K562 (cell line): ENCODE results near the gene SPAG7. TPM values are rescaled to one million over a fixed set of nuclear protein-coding genes. Genes with fewer than 3 reads are reported as not detected.
A peak's percentile ranks its signal among the peaks of the same experiment; 100 is the strongest.

ENCODE experiments used
- CC2D1A ChIP-seq: fragments of 450-650 bp; IDR thresholded peaks from 2 replicates; pipeline ENCODE4 v1.6.1; 2017; ENCODE audit warnings: mild to moderate bottlenecking
- FOXP1 ChIP-seq: sonication (generic); formaldehyde crosslinking; IDR thresholded peaks from 2 replicates; pipeline ENCODE4 v1.8.0; 2022; ENCODE audit warnings: mild to moderate bottlenecking, missing genetic modification reagents
- GATAD2B ChIP-seq: fragments of 450-650 bp; IDR thresholded peaks from 2 replicates; pipeline ENCODE4 v1.6.1; 2017; ENCODE audit warnings: mild to moderate bottlenecking, borderline replicate concordance
- HDAC1 ChIP-seq, 2 experiments: fragments of 450-650 bp; IDR thresholded peaks; 2 replicates each; pipeline ENCODE4 v1.6.1; 2016 to 2017; ENCODE audit warnings: inconsistent platforms in 1 of 2, mild to moderate bottlenecking in 1 of 2, moderate library complexity in 1 of 2
- KLF16 ChIP-seq: IDR thresholded peaks from 2 replicates; pipeline ENCODE4 v1.6.1; 2016; ENCODE audit warnings: antibody characterized with exemption
- NONO ChIP-seq, 2 experiments: fragments of 200-400 bp in 1 of 2; fragments of 450-650 bp in 1 of 2; formaldehyde crosslinking in 1 of 2; IDR thresholded peaks; 2 replicates each; pipeline ENCODE4 v1.6.1; 2017; ENCODE audit warnings: low read depth in 2 of 2, mild to moderate bottlenecking in 2 of 2, moderate library complexity in 2 of 2, low read length in 1 of 2
- PHF20 ChIP-seq: fragments of 450-650 bp; IDR thresholded peaks from 2 replicates; pipeline ENCODE4 v1.6.1; 2018; ENCODE audit not compliant: partially characterized antibody
- POU5F1 ChIP-seq: fragments of 150-350 bp; IDR thresholded peaks from 2 replicates; pipeline ENCODE4 v1.6.1; 2014; ENCODE audit warnings: borderline replicate concordance, low read length, low read depth, mild to moderate bottlenecking; ENCODE audit not compliant: partially characterized antibody
- ZFP36 ChIP-seq: fragments of 150-350 bp; IDR thresholded peaks from 2 replicates; pipeline ENCODE4 v1.6.1; 2018; ENCODE audit warnings: low read length, low read depth; ENCODE audit not compliant: partially characterized antibody
- ZNF146 ChIP-seq: IDR thresholded peaks from one replicate; pipeline ENCODE4 v1.6.1; 2018; ENCODE audit warnings: missing compliant biosample characterization; ENCODE audit not compliant: unreplicated experiment
- ZNF316 ChIP-seq: fragments of 450-650 bp; IDR thresholded peaks from 2 replicates; pipeline ENCODE4 v1.6.1; 2016
- ZNF384 ChIP-seq: IDR thresholded peaks from 2 replicates; pipeline ENCODE4 v1.6.1; 2012; ENCODE audit warnings: low read depth, low read length, improper control_type of control experiment
- ZSCAN32 ChIP-seq: fragments of 450-650 bp; formaldehyde crosslinking; IDR thresholded peaks from 2 replicates; pipeline ENCODE4 v1.4.0; 2020; ENCODE audit warnings: mild to moderate bottlenecking, moderate library complexity
- polyA plus RNA-seq, 8 experiments: library from polyadenylated mRNA; depleted of rRNA in 4 of 8; stranded (reverse) in 5 of 8; unstranded in 3 of 8; fragments of >200 nt; fragmentation: Nextera tagmentation in 2 of 8; fragmentation: Illumina TruSeq in 1 of 8; extraction: Ambion mirVana in 2 of 8; extraction: Trizol in 1 of 8; gene quantifications; 2 replicates each; pipeline versions ENCODE4 v1.2.1 to v1.2.3, GENCODE V29; 2011 to 2014; ENCODE audit warnings: inconsistent platforms in 1 of 8, missing spikeins in 1 of 8
- total RNA-seq, 7 experiments: library from RNA; depleted of rRNA in 6 of 7; stranded (reverse); fragments of >200 nt in 6 of 7; fragmentation: Illumina TruSeq in 2 of 7; extraction: Trizol in 2 of 7; gene quantifications; 2 replicates each; pipeline versions ENCODE4 v1.2.1 to v1.2.3, GENCODE V29; 2011 to 2021; ENCODE audit warnings: low replicate concordance in 1 of 7
- TF ChIP-seq, protein P1 (sequence below): fragments of 200-800 bp; sonication (Bioruptor generic); IDR thresholded peaks from 2 replicates; pipeline ENCODE4 v1.6.1; 2016; ENCODE audit warnings: missing genetic modification characterization, missing compliant biosample characterization
- TF ChIP-seq, protein P2 (sequence below), 2 experiments: IDR thresholded peaks in 1 of 2; conservative IDR thresholded peaks in 1 of 2; 2 replicates each; pipeline ENCODE4 v1.6.1; 2016; ENCODE audit warnings: low read depth in 2 of 2, mild to moderate bottlenecking in 1 of 2, missing compliant biosample characterization in 1 of 2, missing genetic modification characterization in 1 of 2, moderate library complexity in 1 of 2
- TF ChIP-seq, protein P3 (sequence below): fragments of 250-450 bp; sonication (Bioruptor Pico); IDR thresholded peaks from 2 replicates; pipeline ENCODE4 v1.5.1; 2021; ENCODE audit warnings: mild to moderate bottlenecking
- TF ChIP-seq, protein P4 (sequence below): fragments of 250-450 bp; sonication (Bioruptor Pico); IDR thresholded peaks from 2 replicates; pipeline ENCODE4 v1.9.0; 2021; ENCODE audit warnings: mild to moderate bottlenecking

Gene SPAG7
- total and polyA plus RNA-seq, 9 of the 15 experiments (the other 6 are each of a cell fraction or from before 2014, with no cell fraction given) = 5.6 to 53.5 (median 36.3) TPM

DNA sequence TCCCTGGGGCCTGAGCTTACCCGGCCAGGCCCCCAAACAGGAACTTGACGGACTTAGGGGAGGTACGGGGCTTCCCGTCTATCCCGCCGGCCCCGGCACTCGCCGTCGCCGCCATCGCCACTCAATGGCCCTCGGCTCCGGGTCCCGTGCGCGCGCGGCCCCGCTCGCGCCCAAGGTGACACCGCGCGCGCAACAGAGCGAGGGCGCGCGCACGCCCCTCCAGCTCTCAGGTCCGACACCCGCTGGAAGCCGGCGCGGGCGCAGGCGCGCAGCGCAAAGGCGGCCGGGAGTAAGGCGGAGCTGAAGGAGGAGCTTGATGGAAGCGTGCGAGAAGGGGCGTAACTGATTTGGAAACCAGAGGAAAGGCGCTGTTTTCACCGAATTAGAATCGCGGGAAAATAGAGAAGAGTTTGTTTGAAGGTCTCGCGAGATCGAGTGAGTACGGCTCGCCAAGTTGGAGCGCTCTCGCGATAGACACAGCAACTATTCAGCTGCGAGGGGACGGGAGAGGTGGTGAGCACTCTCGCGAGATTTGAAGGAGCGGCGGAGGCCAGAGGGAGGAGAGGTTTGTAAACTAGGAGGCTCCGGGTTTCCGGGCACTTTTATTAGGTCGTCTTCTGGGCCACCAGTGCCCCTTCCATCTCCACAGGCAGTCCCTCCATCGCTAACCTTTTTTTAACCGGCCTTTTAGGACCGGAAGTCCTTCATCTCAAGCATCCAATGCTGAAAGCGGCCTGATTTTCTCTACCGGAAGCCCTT lies 27.6 kb downstream of the SPAG7 start, which contains the start of the genes RNF167 and SLC25A11 (continued):
- TF ChIP-seq HDAC1 (IDR thresholded peaks at IDR 0.05) = no peak
- peak; percentile 40 for TF ChIP-seq PHF20
- no peak for TF ChIP-seq ZSCAN32
- no peak for TF ChIP-seq ZNF316
- no peak for TF ChIP-seq KLF16
- no peak for TF ChIP-seq ZFP36
- TF ChIP-seq ZNF146 (CRISPR knock-in tag) = no peak
- TF ChIP-seq, protein P1, sequence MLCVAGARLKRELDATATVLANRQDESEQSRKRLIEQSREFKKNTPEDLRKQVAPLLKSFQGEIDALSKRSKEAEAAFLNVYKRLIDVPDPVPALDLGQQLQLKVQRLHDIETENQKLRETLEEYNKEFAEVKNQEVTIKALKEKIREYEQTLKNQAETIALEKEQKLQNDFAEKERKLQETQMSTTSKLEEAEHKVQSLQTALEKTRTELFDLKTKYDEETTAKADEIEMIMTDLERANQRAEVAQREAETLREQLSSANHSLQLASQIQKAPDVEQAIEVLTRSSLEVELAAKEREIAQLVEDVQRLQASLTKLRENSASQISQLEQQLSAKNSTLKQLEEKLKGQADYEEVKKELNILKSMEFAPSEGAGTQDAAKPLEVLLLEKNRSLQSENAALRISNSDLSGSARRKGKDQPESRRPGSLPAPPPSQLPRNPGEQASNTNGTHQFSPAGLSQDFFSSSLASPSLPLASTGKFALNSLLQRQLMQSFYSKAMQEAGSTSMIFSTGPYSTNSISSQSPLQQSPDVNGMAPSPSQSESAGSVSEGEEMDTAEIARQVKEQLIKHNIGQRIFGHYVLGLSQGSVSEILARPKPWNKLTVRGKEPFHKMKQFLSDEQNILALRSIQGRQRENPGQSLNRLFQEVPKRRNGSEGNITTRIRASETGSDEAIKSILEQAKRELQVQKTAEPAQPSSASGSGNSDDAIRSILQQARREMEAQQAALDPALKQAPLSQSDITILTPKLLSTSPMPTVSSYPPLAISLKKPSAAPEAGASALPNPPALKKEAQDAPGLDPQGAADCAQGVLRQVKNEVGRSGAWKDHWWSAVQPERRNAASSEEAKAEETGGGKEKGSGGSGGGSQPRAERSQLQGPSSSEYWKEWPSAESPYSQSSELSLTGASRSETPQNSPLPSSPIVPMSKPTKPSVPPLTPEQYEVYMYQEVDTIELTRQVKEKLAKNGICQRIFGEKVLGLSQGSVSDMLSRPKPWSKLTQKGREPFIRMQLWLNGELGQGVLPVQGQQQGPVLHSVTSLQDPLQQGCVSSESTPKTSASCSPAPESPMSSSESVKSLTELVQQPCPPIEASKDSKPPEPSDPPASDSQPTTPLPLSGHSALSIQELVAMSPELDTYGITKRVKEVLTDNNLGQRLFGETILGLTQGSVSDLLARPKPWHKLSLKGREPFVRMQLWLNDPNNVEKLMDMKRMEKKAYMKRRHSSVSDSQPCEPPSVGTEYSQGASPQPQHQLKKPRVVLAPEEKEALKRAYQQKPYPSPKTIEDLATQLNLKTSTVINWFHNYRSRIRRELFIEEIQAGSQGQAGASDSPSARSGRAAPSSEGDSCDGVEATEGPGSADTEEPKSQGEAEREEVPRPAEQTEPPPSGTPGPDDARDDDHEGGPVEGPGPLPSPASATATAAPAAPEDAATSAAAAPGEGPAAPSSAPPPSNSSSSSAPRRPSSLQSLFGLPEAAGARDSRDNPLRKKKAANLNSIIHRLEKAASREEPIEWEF (CRISPR knock-in tag) = no peak
- TF ChIP-seq, protein P2, sequence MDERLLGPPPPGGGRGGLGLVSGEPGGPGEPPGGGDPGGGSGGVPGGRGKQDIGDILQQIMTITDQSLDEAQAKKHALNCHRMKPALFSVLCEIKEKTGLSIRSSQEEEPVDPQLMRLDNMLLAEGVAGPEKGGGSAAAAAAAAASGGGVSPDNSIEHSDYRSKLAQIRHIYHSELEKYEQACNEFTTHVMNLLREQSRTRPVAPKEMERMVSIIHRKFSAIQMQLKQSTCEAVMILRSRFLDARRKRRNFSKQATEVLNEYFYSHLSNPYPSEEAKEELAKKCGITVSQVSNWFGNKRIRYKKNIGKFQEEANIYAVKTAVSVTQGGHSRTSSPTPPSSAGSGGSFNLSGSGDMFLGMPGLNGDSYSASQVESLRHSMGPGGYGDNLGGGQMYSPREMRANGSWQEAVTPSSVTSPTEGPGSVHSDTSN (CRISPR knock-in tag; IDR thresholded peaks at IDR 0.05; ENCODE audit: low read depth) = no peak
- TF ChIP-seq, protein P2 (tag; conservative IDR thresholded peaks at IDR 0.05; ENCODE audit: low read depth) = no peak
- no peak; the same call in 1 of the 2 replicates for TF ChIP-seq FOXP1
- TF ChIP-seq NONO (IDR thresholded peaks at IDR 0.05; ENCODE audit: low read depth in 2 of 2, low read length in 1 of 2) = peak in 1 of 2 experiments; percentile 51; a peak in 1 of 4 replicates
- TF ChIP-seq ZNF384 = no peak
- no peak for TF ChIP-seq POU5F1
- TF ChIP-seq, protein P3, sequence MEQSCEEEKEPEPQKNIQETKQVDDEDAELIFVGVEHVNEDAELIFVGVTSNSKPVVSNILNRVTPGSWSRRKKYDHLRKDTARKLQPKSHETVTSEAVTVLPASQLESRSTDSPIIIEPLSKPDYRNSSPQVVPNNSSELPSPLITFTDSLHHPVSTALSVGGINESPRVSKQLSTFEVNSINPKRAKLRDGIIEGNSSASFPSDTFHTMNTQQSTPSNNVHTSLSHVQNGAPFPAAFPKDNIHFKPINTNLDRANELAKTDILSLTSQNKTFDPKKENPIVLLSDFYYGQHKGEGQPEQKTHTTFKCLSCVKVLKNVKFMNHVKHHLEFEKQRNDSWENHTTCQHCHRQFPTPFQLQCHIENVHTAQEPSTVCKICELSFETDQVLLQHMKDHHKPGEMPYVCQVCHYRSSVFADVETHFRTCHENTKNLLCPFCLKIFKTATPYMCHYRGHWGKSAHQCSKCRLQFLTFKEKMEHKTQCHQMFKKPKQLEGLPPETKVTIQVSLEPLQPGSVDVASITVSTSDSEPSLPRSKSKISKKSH (CRISPR knock-in tag) = no peak
- TF ChIP-seq CC2D1A = 0 out of 2 replicates have a peak, but pooled peaks have one; percentile 34
- TF ChIP-seq, protein P4, sequence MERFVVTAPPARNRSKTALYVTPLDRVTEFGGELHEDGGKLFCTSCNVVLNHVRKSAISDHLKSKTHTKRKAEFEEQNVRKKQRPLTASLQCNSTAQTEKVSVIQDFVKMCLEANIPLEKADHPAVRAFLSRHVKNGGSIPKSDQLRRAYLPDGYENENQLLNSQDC (CRISPR knock-in tag) = no peak
- TF ChIP-seq GATAD2B = no peak
